CD8-positive, alpha-beta memory T cell (primary cell): ENCODE results near the gene FRMD8. TPM values are rescaled to one million over a fixed set of nuclear protein-coding genes. Genes with fewer than 3 reads are reported as not detected.
A peak's percentile ranks its signal among the peaks of the same experiment; 100 is the strongest.

Source experiments
- CTCF ChIA-PET: fragments of 350-600 bp; sonication (Branson Sonifier 250); formaldehyde crosslinking; loops from one replicate; lab custom pipeline; 2021; ENCODE audit warnings: antibody characterized with exemption; lab: Charles Lee
- POLR2A ChIA-PET: fragments of 350-600 bp; sonication (Branson Sonifier 250); formaldehyde crosslinking; loops from one replicate; lab custom pipeline; 2021; ENCODE audit warnings: antibody characterized with exemption; lab: Charles Lee
- DNase-seq, 5 donors: peaks; one replicate each; pipeline versions ENCODE4 v3.0.0 to v3.0.0-alpha.2; 2020 to 2022; ENCODE audit warnings: mixed read lengths in 1 of 5
- H3K27ac ChIP-seq: one replicate; pipeline ENCODE4 v1.7.0; 2013; ENCODE audit warnings: low read depth, mild to moderate bottlenecking, low read length, moderate library complexity
- H3K27me3 ChIP-seq: 2 replicates; pipeline ENCODE4 v1.7.0; 2013; ENCODE audit warnings: low read length, mild to moderate bottlenecking; ENCODE audit not compliant: insufficient read depth, poor library complexity, severe bottlenecking
- H3K36me3 ChIP-seq: 2 replicates; pipeline ENCODE4 v1.7.0; 2013; ENCODE audit warnings: mild to moderate bottlenecking, low read length, moderate library complexity; ENCODE audit not compliant: insufficient read depth
- H3K4me1 ChIP-seq: 2 replicates; pipeline ENCODE4 v1.7.0; 2013; ENCODE audit warnings: mild to moderate bottlenecking, low read length, moderate library complexity; ENCODE audit not compliant: insufficient read depth
- H3K4me3 ChIP-seq: 2 replicates; pipeline ENCODE4 v1.7.0; 2013; ENCODE audit warnings: mild to moderate bottlenecking, low read length
- H3K9me3 ChIP-seq: 2 replicates; pipeline ENCODE4 v1.7.0; 2013; ENCODE audit warnings: mild to moderate bottlenecking, low read length
- H3K27ac Mint-ChIP-seq, 8 donors: one replicate each; pipeline ENCODE4 v1.8.0; 2020 to 2021; ENCODE audit warnings: mixed read lengths in 8 of 8, mild to moderate bottlenecking in 6 of 8, inconsistent platforms in 3 of 8, moderate library complexity in 3 of 8
- H3K27me3 Mint-ChIP-seq, 2 donors: one replicate each; pipeline ENCODE4 v1.8.0; 2020 to 2021; ENCODE audit warnings: mixed read lengths in 2 of 2, mild to moderate bottlenecking in 1 of 2, moderate library complexity in 1 of 2
- H3K36me3 Mint-ChIP-seq, 3 donors: one replicate each; pipeline ENCODE4 v1.8.0; 2020 to 2021; ENCODE audit warnings: mixed read lengths in 3 of 3, inconsistent platforms in 1 of 3, mild to moderate bottlenecking in 1 of 3
- H3K4me1 Mint-ChIP-seq, 3 donors: one replicate each; pipeline ENCODE4 v1.8.0; 2020 to 2021; ENCODE audit warnings: mixed read lengths in 3 of 3, inconsistent platforms in 1 of 3, mild to moderate bottlenecking in 1 of 3
- H3K4me3 Mint-ChIP-seq, 7 donors: one replicate each; pipeline ENCODE4 v1.8.0; 2020 to 2021; ENCODE audit warnings: mixed read lengths in 7 of 7, mild to moderate bottlenecking in 6 of 7, moderate library complexity in 4 of 7, inconsistent platforms in 2 of 7
- H3K9me3 Mint-ChIP-seq, 5 donors: one replicate each; pipeline ENCODE4 v1.8.0; 2020 to 2022; ENCODE audit warnings: mixed read lengths in 5 of 5, mild to moderate bottlenecking in 3 of 5, moderate library complexity in 2 of 5, inconsistent platforms in 1 of 5
- polyA plus RNA-seq: library from polyadenylated mRNA; unstranded; fragments of 300-500 nt; fragmentation: Illumina TruSeq; gene quantifications from one replicate; pipeline ENCODE4 v1.2.3, GENCODE V29; 2021
- total RNA-seq, 2 experiments: library from RNA; stranded (reverse); gene quantifications; one replicate each; pipeline ENCODE4 v1.2.3, GENCODE V29; 2021

Gene FRMD8
- total and polyA plus RNA-seq, 3 experiments from 2014 or later, result 44.9 to 60.6 (median 49.8) TPM

GRCh38 chr11:65436412-65437032 is 50.1 kb downstream of the FRMD8 start:
- Histone ChIP-seq H3K4me3 (no peak overlapping the region), H3K4me1 (peaks cover 36% of the 10 kb centered on the region), H3K9me3 (no peaks in the 10 kb centered on the region), H3K27ac (no peak overlapping the region), H3K27me3 (no peaks in the 10 kb centered on the region), H3K36me3 (peaks cover 16% of the 10 kb centered on the region)
- peaks cover 74 to 94% (median 93%) of the 10 kb centered on the region in 3 donors for H3K4me1 Mint-ChIP-seq
- peak in 1 of 5 donors; percentile 11 for DNase-seq
- peaks cover 3 to 75% (median 18%) of the 10 kb centered on the region in 3 donors for H3K36me3 Mint-ChIP-seq
- CTCF ChIA-PET, result interaction anchor here (2.1 kb wide), 1 partner anchor 20 kb away, joined by 7 read pairs; no protein-coding TSS in a partner anchor
- peak overlapping the region; percentile 17 to 77 (median 36) for H3K27ac Mint-ChIP-seq
- H3K9me3 Mint-ChIP-seq, result no peaks in the 10 kb centered on the region
- POLR2A ChIA-PET, result interaction anchor here (0.5 to 1.0 kb wide), 4 partner anchors 14 to 491 kb away, joined by 3 to 5 read pairs (median 4); partner anchors contain the start of gene NEAT1
- no peaks in the 10 kb centered on the region for H3K27me3 Mint-ChIP-seq
- no peak overlapping the region for H3K4me3 Mint-ChIP-seq

DNA sequence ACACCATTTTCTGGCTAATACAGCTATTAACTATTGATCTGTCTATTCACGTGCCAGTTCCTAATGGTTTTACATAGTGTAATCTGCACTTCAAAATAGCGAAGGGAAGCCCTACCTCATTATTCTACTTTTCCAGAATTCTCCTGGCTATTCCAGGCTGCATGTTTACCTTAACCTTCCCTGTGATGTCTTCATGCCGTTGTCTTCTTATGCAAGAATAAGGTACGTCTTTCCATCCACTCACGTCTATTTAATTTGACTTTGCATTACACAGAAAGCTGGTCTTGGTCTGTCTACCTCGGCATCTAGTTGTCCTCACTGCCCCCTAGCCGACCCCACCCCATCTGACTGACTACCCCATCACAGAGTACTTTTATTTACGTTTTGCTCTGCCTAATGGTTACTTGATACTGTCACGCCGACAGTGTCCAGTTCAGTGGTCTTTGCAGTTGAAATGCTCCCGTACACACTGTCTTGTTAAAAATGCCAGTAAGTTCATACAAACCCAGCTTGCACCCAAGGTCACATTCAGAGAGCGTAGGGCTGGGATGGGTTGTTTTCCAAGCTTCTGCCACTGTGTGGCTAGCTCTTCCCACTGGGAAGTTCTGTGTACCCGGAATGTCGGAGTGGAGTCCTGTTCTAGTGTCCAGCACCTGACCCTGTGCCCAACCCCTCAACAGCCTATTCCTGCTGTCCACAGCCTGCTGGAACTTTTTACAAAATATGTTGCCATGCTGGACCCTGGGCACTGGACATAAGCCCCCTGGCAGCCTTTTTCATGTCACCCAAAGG is 51.2 kb downstream of the FRMD8 start:
- Histone ChIP-seq H3K9me3 (no peaks in the 10 kb centered on the region), H3K4me1 (peaks cover 30% of the 10 kb centered on the region), H3K27ac (no peak overlapping the region), H3K4me3 (no peak overlapping the region), H3K36me3 (peaks cover 16% of the 10 kb centered on the region), H3K27me3 (no peaks in the 10 kb centered on the region)
- Mint-ChIP-seq H3K36me3 (peaks cover 3 to 80% (median 18%) of the 10 kb centered on the region in 3 donors), H3K4me3 (no peak overlapping the region), H3K9me3 (no peaks in the 10 kb centered on the region), H3K27me3 (no peaks in the 10 kb centered on the region), H3K27ac (peak overlapping the region in 3 of 8 donors; percentile 10 to 52 (median 39)), H3K4me1 (peaks cover 71 to 94% (median 93%) of the 10 kb centered on the region in 3 donors)
- POLR2A ChIA-PET, result interaction anchor here (0.5 to 1.0 kb wide), 3 partner anchors 16 to 490 kb away, joined by 3 to 5 read pairs (median 4); no protein-coding TSS in a partner anchor
- CTCF ChIA-PET, result interaction anchor here (1.0 to 2.1 kb wide), 2 partner anchors 16 to 21 kb away, joined by 3 to 7 read pairs; no protein-coding TSS in a partner anchor
- peak in 1 of 5 donors; percentile 37 for DNase-seq

DNA sequence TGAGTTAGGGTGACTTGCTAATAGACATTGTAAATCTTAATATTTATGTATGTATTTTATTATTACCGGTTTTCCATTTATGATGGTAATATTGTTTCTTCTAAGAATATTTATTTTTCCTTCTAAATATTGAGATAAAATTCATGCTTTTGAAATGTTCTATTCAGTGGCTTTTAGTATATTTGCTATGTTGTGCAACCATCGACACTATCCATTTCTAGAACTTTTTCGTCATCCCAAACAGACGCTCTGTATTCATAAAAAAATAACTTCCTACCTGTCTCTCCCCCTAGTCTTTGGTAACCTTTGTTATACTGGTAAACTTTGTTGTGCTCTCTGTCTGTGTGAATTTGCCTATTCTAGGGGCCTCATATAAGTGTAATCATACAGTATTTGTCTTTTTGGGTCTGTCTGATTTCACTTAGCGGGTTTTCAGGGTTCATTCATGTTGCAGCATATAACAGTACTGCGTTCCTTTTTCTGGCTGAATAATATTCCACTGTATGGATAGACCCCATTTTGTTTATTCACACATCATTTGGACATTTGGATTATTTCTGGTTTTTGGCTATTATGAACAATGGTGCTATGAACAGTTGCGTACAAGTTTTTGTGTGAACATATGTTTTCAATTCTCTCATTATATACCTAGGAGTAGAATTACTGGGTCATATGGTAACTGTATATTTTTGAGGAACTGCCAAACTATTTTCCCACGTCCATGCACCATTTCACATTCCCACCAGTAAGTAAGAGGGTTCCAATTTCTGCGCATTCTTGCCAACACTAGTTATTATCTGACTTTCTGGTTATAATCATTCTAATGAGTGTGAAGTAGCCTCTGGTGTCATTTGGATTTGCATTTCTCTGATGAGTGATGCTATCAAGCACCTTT is 52.1 kb downstream of the FRMD8 start:
- H3K4me1 ChIP-seq, result peaks cover 22% of the 10 kb centered on the region
- Mint-ChIP-seq H3K4me1 (peaks cover 71 to 94% (median 93%) of the 10 kb centered on the region in 3 donors), H3K9me3 (no peaks in the 10 kb centered on the region), H3K27ac (peak overlapping the region in 6 of 8 donors; percentile 43 to 78 (median 53)), H3K4me3 (no peak overlapping the region), H3K36me3 (peaks cover 3 to 80% (median 22%) of the 10 kb centered on the region in 3 donors), H3K27me3 (no peaks in the 10 kb centered on the region)
- peaks cover 16% of the 10 kb centered on the region for H3K36me3 ChIP-seq
- no peak overlapping the region for H3K4me3 ChIP-seq
- ChIA-PET POLR2A (interaction anchor here (1.4 kb wide), 1 partner anchor 9 kb away, joined by 9 read pairs; no protein-coding TSS in a partner anchor), CTCF (interaction anchor here (2.1 kb wide), 1 partner anchor 22 kb away, joined by 7 read pairs; no protein-coding TSS in a partner anchor)
- no peaks in the 10 kb centered on the region for H3K9me3 ChIP-seq
- no peaks in the 10 kb centered on the region for H3K27me3 ChIP-seq
- no peak overlapping the region for H3K27ac ChIP-seq
- DNase-seq, result no peak

- CTCF ChIA-PET, result no interaction called here
Observed at GRCh38 chr11:65439331-65440181, 53.1 kb downstream of the FRMD8 start.

GRCh38 chr11:65440831-65441499 is 54.5 kb downstream of the FRMD8 start:
- H3K4me3 Mint-ChIP-seq, result peak overlapping the region in 6 of 7 donors; percentile 45 to 75 (median 62)
- ChIA-PET POLR2A (interaction anchor here (0.5 to 1.9 kb wide), 10 partner anchors 15 to 108 kb away, joined by 3 to 12 read pairs (median 4); partner anchors contain the start of gene MALAT1), CTCF (interaction anchor here (0.6 to 1.6 kb wide), 2 partner anchors 25 to 126 kb away, joined by 3 to 5 read pairs; no protein-coding TSS in a partner anchor)
- H3K4me1 ChIP-seq, result peaks cover 16% of the 10 kb centered on the region
- no peaks in the 10 kb centered on the region for H3K27me3 Mint-ChIP-seq
- no peak overlapping the region for H3K4me3 ChIP-seq
- no peaks in the 10 kb centered on the region for H3K9me3 Mint-ChIP-seq
- H3K4me1 Mint-ChIP-seq, result peaks cover 61 to 80% (median 80%) of the 10 kb centered on the region in 3 donors
- peaks cover 0 to 75% (median 20%) of the 10 kb centered on the region in 3 donors for H3K36me3 Mint-ChIP-seq
- H3K27me3 ChIP-seq, result no peaks in the 10 kb centered on the region
- DNase-seq, result peak in 1 of 5 donors; percentile 18
- H3K27ac Mint-ChIP-seq, result peak overlapping the region; percentile 57 to 91 (median 86)
- H3K27ac ChIP-seq, result no peak overlapping the region
- no peaks in the 10 kb centered on the region for H3K9me3 ChIP-seq
- peaks cover 19% of the 10 kb centered on the region for H3K36me3 ChIP-seq

More at GRCh38 chr11:65439331-65440181, 53.1 kb downstream of the FRMD8 start:
- peaks cover 23% of the 10 kb centered on the region for H3K36me3 ChIP-seq
- no peak overlapping the region for H3K4me3 ChIP-seq
- POLR2A ChIA-PET, result interaction anchor here (0.7 to 1.4 kb wide), 3 partner anchors 10 to 60 kb away, joined by 3 to 9 read pairs (median 4); partner anchors contain the start of gene MALAT1
- H3K27me3 Mint-ChIP-seq, result no peaks in the 10 kb centered on the region
- H3K27ac Mint-ChIP-seq, result peak overlapping the region in 7 of 8 donors; percentile 41 to 86 (median 74)
- H3K4me3 Mint-ChIP-seq, result peak overlapping the region in 2 of 7 donors; percentile 36 to 44
- H3K4me1 Mint-ChIP-seq, result peaks cover 72 to 90% (median 89%) of the 10 kb centered on the region in 3 donors
- H3K27ac ChIP-seq, result no peak overlapping the region
- peaks cover 16% of the 10 kb centered on the region for H3K4me1 ChIP-seq
- H3K9me3 Mint-ChIP-seq, result no peaks in the 10 kb centered on the region
- H3K36me3 Mint-ChIP-seq, result peaks cover 3 to 83% (median 22%) of the 10 kb centered on the region in 3 donors
- peak in 1 of 5 donors; percentile 23 for DNase-seq
- H3K27me3 ChIP-seq, result no peaks in the 10 kb centered on the region
- H3K9me3 ChIP-seq, result no peaks in the 10 kb centered on the region

GRCh38 chr11:65442842-65443331 is 56.5 kb downstream of the FRMD8 start:
- POLR2A ChIA-PET, result no interaction called here
- H3K27ac Mint-ChIP-seq, result peak overlapping the region; percentile 43 to 87 (median 73)
- Histone ChIP-seq H3K4me3 (no peak overlapping the region), H3K27ac (no peak overlapping the region), H3K4me1 (peaks cover 16% of the 10 kb centered on the region), H3K36me3 (peaks cover 13% of the 10 kb centered on the region), H3K9me3 (no peaks in the 10 kb centered on the region), H3K27me3 (no peaks in the 10 kb centered on the region)
- no peaks in the 10 kb centered on the region for H3K9me3 Mint-ChIP-seq
- peaks cover 49 to 66% (median 65%) of the 10 kb centered on the region in 3 donors for H3K4me1 Mint-ChIP-seq
- no peaks in the 10 kb centered on the region for H3K27me3 Mint-ChIP-seq
- DNase-seq, result peak in 1 of 5 donors; percentile 33
- H3K4me3 Mint-ChIP-seq, result peak overlapping the region in 2 of 7 donors; percentile 12 to 25
- H3K36me3 Mint-ChIP-seq, result peaks cover 0 to 67% (median 15%) of the 10 kb centered on the region in 3 donors
- CTCF ChIA-PET, result no interaction called here
